Measurements from ENCODE around the gene CDRT4. TPM values are rescaled to one million over a fixed set of nuclear protein-coding genes. Genes with fewer than 3 reads are reported as not detected.

Gene CDRT4
- total RNA-seq, 8 experiments from 2014 or later = 2.6 to 25.8 (median 11.9) TPM

- WGBS, 10 experiments = 29 to 100% (median 83%) methylated on average over 1 to 3 of the region's 3 CpGs; no CpG with 5 or more reads in 6 of the 10 experiments
- peak in 1 of 8 experiments; percentile 5 for ATAC-seq (replicated peaks in 6 of 8)
- H3K27ac ChIP-seq = no peak overlapping the region
Measured at GRCh38 chr17:15436473-15437302, 30.7 kb downstream of the CDRT4 start.

GRCh38 chr17:15434956-15435355, 32.5 kb downstream of the CDRT4 start:
- no peak for ATAC-seq (replicated peaks in 6 of 8)
- WGBS, 10 experiments = 80 to 98% (median 89%) methylated on average over 2 to 7 of the region's 8 CpGs; no CpG with 5 or more reads in 2 of the 10 experiments
- no peak overlapping the region for H3K27ac ChIP-seq
- no peak overlapping the region for H3K4me3 ChIP-seq
- no peaks in the 10 kb centered on the region for H3K4me1 ChIP-seq (replicated peaks in 1 of 2)
- in situ Hi-C loops (cut with MboI; ENCODE audit: low pct_unique_long_range_greater_than_20kb in 2 of 9, low sequenced_read_pairs in 9 of 9, unreplicated experiment in 9 of 9) = loop anchor here in 1 of 9 experiments (25.0 kb wide), 1 partner anchor 173 kb away; the partner anchor contains the start of gene PMP22

More at GRCh38 chr17:15436473-15437302, 30.7 kb downstream of the CDRT4 start:
- H3K4me1 ChIP-seq (replicated peaks in 1 of 2) = no peaks in the 10 kb centered on the region
- H3K4me3 ChIP-seq = no peak overlapping the region
- in situ Hi-C loops (cut with MboI; ENCODE audit: low pct_unique_long_range_greater_than_20kb in 2 of 9, low sequenced_read_pairs in 9 of 9, unreplicated experiment in 9 of 9) = loop anchor here in 1 of 9 experiments (25.0 kb wide), 1 partner anchor 174 kb away; the partner anchor contains the start of gene PMP22

GRCh38 chr17:15432807-15433611, 34.4 kb downstream of the CDRT4 start:
- no peaks in the 10 kb centered on the region for H3K4me1 ChIP-seq (replicated peaks in 1 of 2)
- in situ Hi-C loops (cut with MboI; ENCODE audit: low pct_unique_long_range_greater_than_20kb in 2 of 9, low sequenced_read_pairs in 9 of 9, unreplicated experiment in 9 of 9) = loop anchor here in 1 of 9 experiments (25.0 kb wide), 1 partner anchor 171 kb away; the partner anchor contains the start of gene PMP22
- H3K27ac ChIP-seq = no peak overlapping the region
- H3K4me3 ChIP-seq = no peak overlapping the region
- WGBS, 10 experiments = 30 to 100% (median 95%) methylated on average over 1 to 5 of the region's 6 CpGs; no CpG with 5 or more reads in 4 of the 10 experiments
- ATAC-seq (replicated peaks in 6 of 8) = no peak

DNA sequence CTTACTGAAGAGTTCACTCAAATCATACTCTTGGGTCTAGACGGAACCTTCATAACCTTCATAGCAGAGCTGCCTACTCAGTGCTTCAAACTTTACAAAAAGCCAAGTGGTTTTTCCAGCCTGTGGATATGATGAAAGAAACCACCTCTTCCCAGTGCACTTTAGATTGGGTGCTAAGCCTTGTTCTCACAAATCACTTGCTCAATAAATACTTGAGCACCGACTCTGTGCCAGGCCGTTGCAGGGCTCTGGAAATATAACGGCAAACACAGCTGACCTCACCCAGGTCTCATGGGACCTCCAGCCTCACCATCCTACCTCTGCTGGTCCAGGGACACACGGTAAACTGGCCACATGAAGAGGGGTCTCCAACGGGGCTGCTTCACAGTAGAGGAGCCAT, 35.7 kb downstream of the CDRT4 start:
- 90 to 100% (median 100%) methylated on average over 1 to 6 of the region's 6 CpGs; no CpG with 5 or more reads in 3 of the 10 experiments for WGBS, 10 experiments

GRCh38 chr17:15431196-15431595, 36.2 kb downstream of the CDRT4 start:
- no peak overlapping the region for H3K27ac ChIP-seq
- no peak for ATAC-seq (replicated peaks in 6 of 8)

More for the DNA sequence above, 35.7 kb downstream of the CDRT4 start:
- ATAC-seq (replicated peaks in 6 of 8) = no peak
- in situ Hi-C loops (cut with MboI; ENCODE audit: low pct_unique_long_range_greater_than_20kb in 2 of 9, low sequenced_read_pairs in 9 of 9, unreplicated experiment in 9 of 9) = loop anchor here in 1 of 9 experiments (25.0 kb wide), 1 partner anchor 169 kb away; the partner anchor contains the start of gene PMP22
- H3K27ac ChIP-seq = no peak overlapping the region
- H3K4me1 ChIP-seq (replicated peaks in 1 of 2) = no peaks in the 10 kb centered on the region
- no peak overlapping the region for H3K4me3 ChIP-seq

DNA sequence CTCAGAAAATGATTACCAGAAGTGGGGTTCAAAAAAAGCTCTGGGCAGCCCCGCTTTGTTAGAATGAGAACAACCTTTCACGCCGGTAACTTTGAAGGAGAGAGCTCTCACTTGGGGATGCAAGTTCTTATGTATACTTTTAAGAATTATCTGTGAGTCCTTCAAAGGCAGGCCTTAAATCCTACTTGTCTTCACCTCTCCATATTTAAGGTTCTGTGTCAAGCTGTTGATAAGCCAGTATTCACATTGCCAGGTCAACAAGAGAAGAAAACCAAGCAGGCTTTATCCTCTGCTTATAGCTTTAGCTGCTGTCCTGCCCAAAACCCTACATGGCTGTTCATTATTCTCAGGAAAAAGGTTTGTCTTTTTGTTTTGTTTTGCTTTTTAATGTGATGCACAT, 42.9 kb downstream of the CDRT4 start:
- Histone ChIP-seq H3K4me1 (replicated peaks in 1 of 2) (no peaks in the 10 kb centered on the region), H3K4me3 (no peak overlapping the region), H3K27ac (no peak overlapping the region)
- in situ Hi-C loops (cut with MboI; ENCODE audit: low pct_unique_long_range_greater_than_20kb in 2 of 9, low sequenced_read_pairs in 9 of 9, unreplicated experiment in 9 of 9) = loop anchor here in 1 of 9 experiments (25.0 kb wide), 1 partner anchor 88 kb away; no protein-coding TSS in a partner anchor
- WGBS, 10 experiments = 82 to 100% (median 96%) methylated on average over 1 to 3 of the region's 3 CpGs; no CpG with 5 or more reads in 3 of the 10 experiments
- no peak for ATAC-seq (replicated peaks in 6 of 8)

More at GRCh38 chr17:15431196-15431595, 36.2 kb downstream of the CDRT4 start:
- in situ Hi-C loops (cut with MboI; ENCODE audit: low pct_unique_long_range_greater_than_20kb in 2 of 9, low sequenced_read_pairs in 9 of 9, unreplicated experiment in 9 of 9) = loop anchor here in 1 of 9 experiments (25.0 kb wide), 1 partner anchor 169 kb away; the partner anchor contains the start of gene PMP22
- Histone ChIP-seq H3K4me1 (replicated peaks in 1 of 2) (no peaks in the 10 kb centered on the region), H3K4me3 (no peak overlapping the region)
- 15 to 100% (median 81%) methylated on average over 1 to 11 of the region's 11 CpGs; no CpG with 5 or more reads in 2 of the 10 experiments for WGBS, 10 experiments

DNA sequence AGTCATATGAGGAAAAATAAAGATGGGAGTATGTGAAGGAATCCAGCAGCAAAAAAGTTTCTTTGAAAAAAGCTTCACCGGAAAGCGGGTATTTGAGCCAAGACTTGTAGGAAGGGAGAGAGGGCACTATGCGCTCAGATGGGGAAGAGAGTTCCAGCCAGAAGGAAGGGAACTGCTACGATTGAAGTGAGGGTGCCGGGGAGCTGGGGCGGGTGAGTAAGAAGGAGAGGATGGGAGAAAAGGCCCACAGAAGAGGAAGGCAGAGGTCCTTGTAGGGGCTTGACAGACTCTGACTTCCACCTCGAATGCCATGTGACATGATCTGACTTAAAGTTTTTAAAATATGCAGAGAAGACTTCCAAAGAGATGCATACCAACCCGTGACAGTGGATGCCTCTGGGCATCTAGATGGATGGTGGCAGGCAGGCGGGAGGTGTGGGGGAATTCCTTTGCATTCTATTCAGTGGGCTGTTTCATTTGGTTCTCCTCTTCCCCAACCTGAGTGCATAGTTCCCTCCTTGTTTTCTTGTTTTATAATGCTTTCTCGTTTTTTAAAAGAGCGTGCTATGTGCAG, 44.9 kb downstream of the CDRT4 start:
- 56 to 100% (median 79%) methylated on average over 1 to 11 of the region's 11 CpGs for WGBS, 10 experiments
- Histone ChIP-seq H3K27ac (no peak overlapping the region), H3K4me1 (replicated peaks in 1 of 2) (no peaks in the 10 kb centered on the region), H3K4me3 (no peak overlapping the region)
- ATAC-seq (replicated peaks in 6 of 8) = peak in 4 of 8 experiments; percentile 29 to 96 (median 65)
- in situ Hi-C loops (cut with MboI; ENCODE audit: low pct_unique_long_range_greater_than_20kb in 2 of 9, low sequenced_read_pairs in 9 of 9, unreplicated experiment in 9 of 9) = loop anchor here in 1 of 9 experiments (25.0 kb wide), 1 partner anchor 90 kb away; no protein-coding TSS in a partner anchor

GRCh38 chr17:15418781-15419180, 48.6 kb downstream of the CDRT4 start:
- Histone ChIP-seq H3K27ac (no peak overlapping the region), H3K4me1 (replicated peaks in 1 of 2) (no peaks in the 10 kb centered on the region), H3K4me3 (no peak overlapping the region)
- 29 to 100% (median 68%) methylated on average over 1 to 7 of the region's 7 CpGs; no CpG with 5 or more reads in 2 of the 10 experiments for WGBS, 10 experiments
- peak in 2 of 8 experiments; percentile 8 to 38 for ATAC-seq (replicated peaks in 6 of 8)
- in situ Hi-C loops (cut with MboI; ENCODE audit: low pct_unique_long_range_greater_than_20kb in 2 of 9, low sequenced_read_pairs in 9 of 9, unreplicated experiment in 9 of 9) = loop anchor here in 1 of 9 experiments (25.0 kb wide), 1 partner anchor 94 kb away; no protein-coding TSS in a partner anchor

GRCh38 chr17:15414532-15415306, 52.7 kb downstream of the CDRT4 start:
- H3K4me1 ChIP-seq (replicated peaks in 1 of 2) = no peaks in the 10 kb centered on the region
- H3K27ac ChIP-seq = no peak overlapping the region
- in situ Hi-C loops (cut with MboI; ENCODE audit: low pct_unique_long_range_greater_than_20kb in 2 of 9, low sequenced_read_pairs in 9 of 9, unreplicated experiment in 9 of 9) = loop anchor here in 1 of 9 experiments (25.0 kb wide), 1 partner anchor 98 kb away; no protein-coding TSS in a partner anchor
- WGBS, 10 experiments = 62 to 100% (median 85%) methylated on average over 1 to 10 of the region's 14 CpGs
- H3K4me3 ChIP-seq = no peak overlapping the region
- ATAC-seq (replicated peaks in 6 of 8) = no peak

- H3K4me3 ChIP-seq = no peak overlapping the region
- peak in 1 of 8 experiments; percentile 65 for ATAC-seq (replicated peaks in 6 of 8)
- WGBS, 10 experiments = 0 to 100% (median 65%) methylated on average over 1 to 7 of the region's 9 CpGs
- no peak overlapping the region for H3K27ac ChIP-seq
- no peaks in the 10 kb centered on the region for H3K4me1 ChIP-seq (replicated peaks in 1 of 2)
- in situ Hi-C loops (cut with MboI; ENCODE audit: low pct_unique_long_range_greater_than_20kb in 2 of 9, low sequenced_read_pairs in 9 of 9, unreplicated experiment in 9 of 9) = loop anchor here in 1 of 9 experiments (25.0 kb wide), 1 partner anchor 99 kb away; no protein-coding TSS in a partner anchor
Measured at GRCh38 chr17:15413101-15413771, 54.2 kb downstream of the CDRT4 start.

GRCh38 chr17:15412606-15413005, 54.8 kb downstream of the CDRT4 start:
- in situ Hi-C loops (cut with MboI; ENCODE audit: low pct_unique_long_range_greater_than_20kb in 2 of 9, low sequenced_read_pairs in 9 of 9, unreplicated experiment in 9 of 9) = loop anchor here in 1 of 9 experiments (25.0 kb wide), 1 partner anchor 100 kb away; no protein-coding TSS in a partner anchor
- Histone ChIP-seq H3K4me1 (replicated peaks in 1 of 2) (no peaks in the 10 kb centered on the region), H3K4me3 (no peak overlapping the region), H3K27ac (no peak overlapping the region)
- no peak for ATAC-seq (replicated peaks in 6 of 8)
- WGBS, 10 experiments = 79 to 100% (median 88%) methylated on average over 4 to 6 of the region's 7 CpGs; no CpG with 5 or more reads in 5 of the 10 experiments

Data from motor neuron (in vitro differentiated cells).